Liver (tissue), 9 donors: ENCODE results near the gene SP100. TPM values are rescaled to one million over a fixed set of nuclear protein-coding genes. Genes with fewer than 3 reads are reported as not detected.
A peak's percentile ranks its signal among the peaks of the same experiment; 100 is the strongest.

Experiments
- DNase-seq: peaks from one replicate; pipeline ENCODE4 v3.0.0-alpha.2; 2017; ENCODE audit warnings: low spot score
- H3K27ac ChIP-seq, 2 donors: one replicate each; pipeline ENCODE4 v1.7.0; 2013; ENCODE audit warnings: inconsistent platforms in 2 of 2, low read length in 2 of 2, control low read depth in 1 of 2, low read depth in 1 of 2, mild to moderate bottlenecking in 1 of 2
- H3K27me3 ChIP-seq, 4 donors: one replicate each; pipeline versions ENCODE4 v1.6.1 to v1.7.0; 2013; ENCODE audit warnings: low read length in 3 of 4, inconsistent platforms in 1 of 4, mild to moderate bottlenecking in 1 of 4, moderate library complexity in 1 of 4; ENCODE audit not compliant: control insufficient read depth in 4 of 4, insufficient read depth in 4 of 4
- H3K36me3 ChIP-seq, 4 donors: one replicate each; pipeline versions ENCODE4 v1.6.1 to v1.7.0; 2013; ENCODE audit warnings: low read length in 3 of 4, mild to moderate bottlenecking in 3 of 4, low read depth in 1 of 4, moderate library complexity in 1 of 4; ENCODE audit not compliant: control insufficient read depth in 4 of 4, insufficient read depth in 3 of 4
- H3K4me1 ChIP-seq, 4 donors: one replicate each; pipeline versions ENCODE4 v1.6.1 to v1.7.0; 2013; ENCODE audit warnings: low read length in 3 of 4, mild to moderate bottlenecking in 3 of 4, moderate library complexity in 1 of 4; ENCODE audit not compliant: control insufficient read depth in 4 of 4, insufficient read depth in 4 of 4
- H3K4me3 ChIP-seq, 3 donors: one replicate each; pipeline versions ENCODE4 v1.6.1 to v1.7.0; 2013; ENCODE audit warnings: low read length in 3 of 3, control low read depth in 1 of 3, low read depth in 1 of 3, mild to moderate bottlenecking in 1 of 3
- H3K9ac ChIP-seq, 2 donors: one replicate each; pipeline ENCODE4 v1.7.0; 2013; ENCODE audit warnings: low read length in 2 of 2, mild to moderate bottlenecking in 2 of 2, moderate library complexity in 2 of 2, control low read depth in 1 of 2, low read depth in 1 of 2
- H3K9me3 ChIP-seq, 4 donors: one replicate each; pipeline versions ENCODE4 v1.6.1 to v1.7.0; 2013; ENCODE audit warnings: low read length in 3 of 4; ENCODE audit not compliant: control insufficient read depth in 4 of 4
- EGR1 ChIP-seq, 2 donors: IDR thresholded peaks; 2 replicates each; pipeline ENCODE4 v1.6.1; 2016 to 2018; ENCODE audit warnings: antibody characterized with exemption in 2 of 2, low read depth in 2 of 2
- FOXA1 ChIP-seq: IDR thresholded peaks from 2 replicates; pipeline ENCODE4 v1.6.1; 2016; ENCODE audit warnings: antibody characterized with exemption
- FOXA2 ChIP-seq: IDR thresholded peaks from 2 replicates; pipeline ENCODE4 v1.6.1; 2016; ENCODE audit warnings: antibody characterized with exemption
- GABPA ChIP-seq, 2 donors: IDR thresholded peaks in 1 of 2; conservative IDR thresholded peaks in 1 of 2; 2 replicates each; pipeline ENCODE4 v1.6.1; 2016; ENCODE audit warnings: antibody characterized with exemption in 2 of 2, mild to moderate bottlenecking in 1 of 2, moderate library complexity in 1 of 2
- HNF4A ChIP-seq, 2 donors: conservative IDR thresholded peaks; 2 replicates each; pipeline ENCODE4 v1.6.1; 2016; ENCODE audit warnings: antibody characterized with exemption in 2 of 2, mild to moderate bottlenecking in 2 of 2
- HNF4G ChIP-seq: IDR thresholded peaks from 2 replicates; pipeline ENCODE4 v1.6.1; 2016; ENCODE audit warnings: antibody characterized with exemption
- JUND ChIP-seq, 2 donors: IDR thresholded peaks; 2 replicates each; pipeline ENCODE4 v1.6.1; 2016; ENCODE audit warnings: antibody characterized with exemption in 2 of 2
- NR2F2 ChIP-seq: IDR thresholded peaks from 2 replicates; pipeline ENCODE4 v1.6.1; 2016; ENCODE audit warnings: antibody characterized with exemption
- RAD21 ChIP-seq, 2 donors: IDR thresholded peaks; 2 replicates each; pipeline ENCODE4 v1.6.1; 2016; ENCODE audit warnings: antibody characterized with exemption in 2 of 2, mild to moderate bottlenecking in 2 of 2
- RXRA ChIP-seq, 2 donors: IDR thresholded peaks; 2 replicates each; pipeline ENCODE4 v1.6.1; 2017 to 2018; ENCODE audit warnings: antibody characterized with exemption in 2 of 2, mild to moderate bottlenecking in 1 of 2
- SP1 ChIP-seq: IDR thresholded peaks from 2 replicates; pipeline ENCODE4 v1.6.1; 2018; ENCODE audit warnings: antibody characterized with exemption, mild to moderate bottlenecking
- TAF1 ChIP-seq: conservative IDR thresholded peaks from 2 replicates; pipeline ENCODE4 v1.6.1; 2016; ENCODE audit warnings: antibody characterized with exemption, mild to moderate bottlenecking
- YY1 ChIP-seq: IDR thresholded peaks from 2 replicates; pipeline ENCODE4 v1.6.1; 2016; ENCODE audit warnings: antibody characterized with exemption, mild to moderate bottlenecking
- WGBS: extraction: QIAGEN DNeasy Blood & Tissue Kit; methylation state at CpG from one replicate; pipeline ENCODE4 v1.1.7; 2013; 5-methylcytosine and 5-hydroxymethylcytosine counted together
- polyA plus RNA-seq, 2 donors: library from polyadenylated mRNA; stranded (reverse) in 1 of 2; unstranded in 1 of 2; fragments of 200-250 nt in 1 of 2; fragments of >200 nt in 1 of 2; fragmentation: Nextera tagmentation in 1 of 2; extraction: Ambion mirVana in 1 of 2; gene quantifications; one replicate each; pipeline versions ENCODE4 v1.2.1 to v1.2.3, GENCODE V29; 2013 to 2015
- total RNA-seq, 2 donors: library from RNA; depleted of rRNA; stranded (reverse); fragments of >200 nt; gene quantifications; one replicate each; pipeline ENCODE4 v1.2.3, GENCODE V29; 2014
- TF ChIP-seq, protein P1 (sequence below): IDR thresholded peaks from 2 replicates; pipeline ENCODE4 v1.6.1; 2016; ENCODE audit warnings: antibody characterized with exemption
- TF ChIP-seq, protein P2 (sequence below): IDR thresholded peaks from 2 replicates; pipeline ENCODE4 v1.6.1; 2016; ENCODE audit warnings: antibody characterized with exemption, mild to moderate bottlenecking
- TF ChIP-seq, protein P3 (sequence below): IDR thresholded peaks from 2 replicates; pipeline ENCODE4 v1.6.1; 2016; ENCODE audit warnings: antibody characterized with exemption
- TF ChIP-seq, protein P4 (sequence below): IDR thresholded peaks from 2 replicates; pipeline ENCODE4 v1.6.1; 2016; ENCODE audit warnings: antibody characterized with exemption
- TF ChIP-seq, protein P5 (sequence below): fragments of 150-350 bp; IDR thresholded peaks from 2 replicates; pipeline ENCODE4 v1.5.1; 2017; ENCODE audit warnings: improper control_type of control experiment, low read depth, low read length; ENCODE audit not compliant: missing input control
- donor health status: healthy.
- donor health status: healthy.
- donor health status: healthy.
- donor health status: healthy.
- donor health status: healthy.

The SP100 gene
- total and polyA plus RNA-seq, 4 donors = 21.9 to 45.5 (median 33.1) TPM

DNA sequence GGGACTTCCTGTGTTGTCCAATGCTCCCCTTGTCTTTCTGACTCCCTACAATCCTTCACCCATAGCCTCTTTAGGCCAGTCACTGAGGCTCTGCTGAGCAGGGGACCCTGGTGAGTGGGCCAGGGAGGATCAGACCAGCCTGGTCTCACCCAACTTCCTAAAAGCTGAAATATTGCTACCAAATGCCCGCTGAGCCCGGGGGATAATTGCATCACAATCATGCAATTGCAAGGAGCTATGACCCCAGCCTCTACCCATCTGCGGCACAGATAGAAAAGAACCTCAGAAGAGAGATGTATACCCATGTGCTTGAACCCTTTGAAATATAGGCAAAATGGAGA, 3.7 kb upstream of the SP100 start:
- peak overlapping the region; percentile 87 to 88 for H3K9ac ChIP-seq
- H3K27me3 ChIP-seq = no peaks in the 10 kb centered on the region
- WGBS = 39% methylated on average over 3 of the region's 3 CpGs
- TF ChIP-seq, protein P1, sequence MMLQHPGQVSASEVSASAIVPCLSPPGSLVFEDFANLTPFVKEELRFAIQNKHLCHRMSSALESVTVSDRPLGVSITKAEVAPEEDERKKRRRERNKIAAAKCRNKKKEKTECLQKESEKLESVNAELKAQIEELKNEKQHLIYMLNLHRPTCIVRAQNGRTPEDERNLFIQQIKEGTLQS = no peak
- no peak for TF ChIP-seq SP1
- no peak for TF ChIP-seq JUND (IDR thresholded peaks at IDR 0.05)
- TF ChIP-seq GABPA (IDR thresholded peaks at IDR 0.05 in 1 of 2, conservative IDR thresholded peaks at IDR 0.05 in 1 of 2) = no peak
- no peak for TF ChIP-seq EGR1 (IDR thresholded peaks at IDR 0.05; ENCODE audit: low read depth in 2 of 2)
- TF ChIP-seq YY1 = no peak
- TF ChIP-seq, protein P2, sequence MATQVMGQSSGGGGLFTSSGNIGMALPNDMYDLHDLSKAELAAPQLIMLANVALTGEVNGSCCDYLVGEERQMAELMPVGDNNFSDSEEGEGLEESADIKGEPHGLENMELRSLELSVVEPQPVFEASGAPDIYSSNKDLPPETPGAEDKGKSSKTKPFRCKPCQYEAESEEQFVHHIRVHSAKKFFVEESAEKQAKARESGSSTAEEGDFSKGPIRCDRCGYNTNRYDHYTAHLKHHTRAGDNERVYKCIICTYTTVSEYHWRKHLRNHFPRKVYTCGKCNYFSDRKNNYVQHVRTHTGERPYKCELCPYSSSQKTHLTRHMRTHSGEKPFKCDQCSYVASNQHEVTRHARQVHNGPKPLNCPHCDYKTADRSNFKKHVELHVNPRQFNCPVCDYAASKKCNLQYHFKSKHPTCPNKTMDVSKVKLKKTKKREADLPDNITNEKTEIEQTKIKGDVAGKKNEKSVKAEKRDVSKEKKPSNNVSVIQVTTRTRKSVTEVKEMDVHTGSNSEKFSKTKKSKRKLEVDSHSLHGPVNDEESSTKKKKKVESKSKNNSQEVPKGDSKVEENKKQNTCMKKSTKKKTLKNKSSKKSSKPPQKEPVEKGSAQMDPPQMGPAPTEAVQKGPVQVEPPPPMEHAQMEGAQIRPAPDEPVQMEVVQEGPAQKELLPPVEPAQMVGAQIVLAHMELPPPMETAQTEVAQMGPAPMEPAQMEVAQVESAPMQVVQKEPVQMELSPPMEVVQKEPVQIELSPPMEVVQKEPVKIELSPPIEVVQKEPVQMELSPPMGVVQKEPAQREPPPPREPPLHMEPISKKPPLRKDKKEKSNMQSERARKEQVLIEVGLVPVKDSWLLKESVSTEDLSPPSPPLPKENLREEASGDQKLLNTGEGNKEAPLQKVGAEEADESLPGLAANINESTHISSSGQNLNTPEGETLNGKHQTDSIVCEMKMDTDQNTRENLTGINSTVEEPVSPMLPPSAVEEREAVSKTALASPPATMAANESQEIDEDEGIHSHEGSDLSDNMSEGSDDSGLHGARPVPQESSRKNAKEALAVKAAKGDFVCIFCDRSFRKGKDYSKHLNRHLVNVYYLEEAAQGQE = no peak
- no peak for TF ChIP-seq HNF4A (conservative IDR thresholded peaks at IDR 0.05)
- no peak for TF ChIP-seq RAD21 (IDR thresholded peaks at IDR 0.05)
- TF ChIP-seq RXRA (IDR thresholded peaks at IDR 0.05) = no peak
- TF ChIP-seq, protein P3, sequence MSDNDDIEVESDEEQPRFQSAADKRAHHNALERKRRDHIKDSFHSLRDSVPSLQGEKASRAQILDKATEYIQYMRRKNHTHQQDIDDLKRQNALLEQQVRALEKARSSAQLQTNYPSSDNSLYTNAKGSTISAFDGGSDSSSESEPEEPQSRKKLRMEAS = no peak
- TF ChIP-seq, protein P4, sequence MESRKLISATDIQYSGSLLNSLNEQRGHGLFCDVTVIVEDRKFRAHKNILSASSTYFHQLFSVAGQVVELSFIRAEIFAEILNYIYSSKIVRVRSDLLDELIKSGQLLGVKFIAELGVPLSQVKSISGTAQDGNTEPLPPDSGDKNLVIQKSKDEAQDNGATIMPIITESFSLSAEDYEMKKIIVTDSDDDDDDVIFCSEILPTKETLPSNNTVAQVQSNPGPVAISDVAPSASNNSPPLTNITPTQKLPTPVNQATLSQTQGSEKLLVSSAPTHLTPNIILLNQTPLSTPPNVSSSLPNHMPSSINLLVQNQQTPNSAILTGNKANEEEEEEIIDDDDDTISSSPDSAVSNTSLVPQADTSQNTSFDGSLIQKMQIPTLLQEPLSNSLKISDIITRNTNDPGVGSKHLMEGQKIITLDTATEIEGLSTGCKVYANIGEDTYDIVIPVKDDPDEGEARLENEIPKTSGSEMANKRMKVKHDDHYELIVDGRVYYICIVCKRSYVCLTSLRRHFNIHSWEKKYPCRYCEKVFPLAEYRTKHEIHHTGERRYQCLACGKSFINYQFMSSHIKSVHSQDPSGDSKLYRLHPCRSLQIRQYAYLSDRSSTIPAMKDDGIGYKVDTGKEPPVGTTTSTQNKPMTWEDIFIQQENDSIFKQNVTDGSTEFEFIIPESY = no peak
- no peak for TF ChIP-seq FOXA1
- TF ChIP-seq FOXA2 = no peak
- TF ChIP-seq, protein P5, sequence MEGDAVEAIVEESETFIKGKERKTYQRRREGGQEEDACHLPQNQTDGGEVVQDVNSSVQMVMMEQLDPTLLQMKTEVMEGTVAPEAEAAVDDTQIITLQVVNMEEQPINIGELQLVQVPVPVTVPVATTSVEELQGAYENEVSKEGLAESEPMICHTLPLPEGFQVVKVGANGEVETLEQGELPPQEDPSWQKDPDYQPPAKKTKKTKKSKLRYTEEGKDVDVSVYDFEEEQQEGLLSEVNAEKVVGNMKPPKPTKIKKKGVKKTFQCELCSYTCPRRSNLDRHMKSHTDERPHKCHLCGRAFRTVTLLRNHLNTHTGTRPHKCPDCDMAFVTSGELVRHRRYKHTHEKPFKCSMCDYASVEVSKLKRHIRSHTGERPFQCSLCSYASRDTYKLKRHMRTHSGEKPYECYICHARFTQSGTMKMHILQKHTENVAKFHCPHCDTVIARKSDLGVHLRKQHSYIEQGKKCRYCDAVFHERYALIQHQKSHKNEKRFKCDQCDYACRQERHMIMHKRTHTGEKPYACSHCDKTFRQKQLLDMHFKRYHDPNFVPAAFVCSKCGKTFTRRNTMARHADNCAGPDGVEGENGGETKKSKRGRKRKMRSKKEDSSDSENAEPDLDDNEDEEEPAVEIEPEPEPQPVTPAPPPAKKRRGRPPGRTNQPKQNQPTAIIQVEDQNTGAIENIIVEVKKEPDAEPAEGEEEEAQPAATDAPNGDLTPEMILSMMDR = no peak
- peak overlapping the region; percentile 55 to 87 (median 67) for H3K4me3 ChIP-seq
- H3K4me1 ChIP-seq = peaks cover 6 to 25% (median 14%) of the 10 kb centered on the region in 4 donors
- H3K9me3 ChIP-seq = no peaks in the 10 kb centered on the region
- peak overlapping the region; percentile 89 to 96 for H3K27ac ChIP-seq
- no peak for DNase-seq
- H3K36me3 ChIP-seq = no peaks in the 10 kb centered on the region

DNA sequence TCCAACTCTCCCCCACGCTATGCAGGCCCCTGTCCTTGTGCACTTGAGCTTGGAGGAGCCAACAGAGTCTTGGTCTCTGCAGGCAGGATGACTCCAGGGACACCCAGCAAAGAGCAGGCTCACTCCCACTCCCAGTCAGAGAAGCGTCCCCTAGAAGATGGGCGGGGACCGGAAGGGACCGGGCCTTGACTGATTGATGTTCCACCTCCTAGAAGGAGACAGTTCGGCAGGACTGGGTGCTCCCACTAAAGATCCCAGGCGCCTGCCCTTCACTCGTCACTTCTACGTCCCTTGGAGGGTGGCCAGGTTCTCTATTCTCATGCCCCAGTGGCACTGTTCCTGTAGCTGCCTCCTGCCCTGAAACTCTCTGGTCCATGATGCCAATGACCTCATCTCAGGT, 3.2 kb upstream of the SP100 start:
- 95% methylated on average over 9 of the region's 9 CpGs for WGBS
- Histone ChIP-seq H3K27ac (peak overlapping the region; percentile 89 to 96), H3K36me3 (no peaks in the 10 kb centered on the region), H3K27me3 (no peaks in the 10 kb centered on the region), H3K9ac (no peak overlapping the region), H3K4me1 (peaks cover 6 to 30% (median 19%) of the 10 kb centered on the region in 4 donors), H3K4me3 (no peak overlapping the region), H3K9me3 (no peaks in the 10 kb centered on the region)
- no peak for DNase-seq
- TF ChIP-seq HNF4G (no peak), GABPA (IDR thresholded peaks at IDR 0.05 in 1 of 2, conservative IDR thresholded peaks at IDR 0.05 in 1 of 2) (no peak), RXRA (IDR thresholded peaks at IDR 0.05) (no peak), JUND (IDR thresholded peaks at IDR 0.05) (no peak), RAD21 (IDR thresholded peaks at IDR 0.05) (no peak), FOXA1 (no peak), TAF1 (no peak), NR2F2 (no peak), HNF4A (conservative IDR thresholded peaks at IDR 0.05) (no peak), EGR1 (IDR thresholded peaks at IDR 0.05; ENCODE audit: low read depth in 2 of 2) (no peak), FOXA2 (no peak), YY1 (no peak)
- TF ChIP-seq, protein P4 = no peak
- TF ChIP-seq, protein P1 = no peak
- TF ChIP-seq, protein P5 = no peak
